ENCODE data around the gene WDFY3.
"Not testable (repeated sequence)": the region's sequence is repeated elsewhere in the genome, so short reads cannot be mapped to it uniquely, and the experiment has no call there.

Gene WDFY3

DNA sequence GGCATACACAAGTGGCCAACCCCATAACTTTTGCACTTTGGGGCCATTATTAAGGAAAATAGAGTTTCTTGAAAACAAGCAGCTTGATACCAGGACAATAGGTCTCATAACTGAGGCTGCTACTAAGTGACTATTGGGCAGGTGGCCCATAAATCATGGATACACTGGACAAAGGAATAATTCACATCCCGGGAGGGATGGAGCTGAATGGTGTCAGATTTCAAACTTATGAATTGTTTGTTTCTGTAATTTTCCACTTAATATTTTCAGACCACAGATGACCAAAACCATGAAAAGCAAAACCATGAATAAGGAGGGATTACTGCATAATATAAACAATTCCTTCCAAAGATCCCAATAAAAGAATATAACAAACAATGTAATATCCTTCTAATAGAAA lies 114.4 kb downstream of the WDFY3 start:
- DNase-seq: no peak

DNA sequence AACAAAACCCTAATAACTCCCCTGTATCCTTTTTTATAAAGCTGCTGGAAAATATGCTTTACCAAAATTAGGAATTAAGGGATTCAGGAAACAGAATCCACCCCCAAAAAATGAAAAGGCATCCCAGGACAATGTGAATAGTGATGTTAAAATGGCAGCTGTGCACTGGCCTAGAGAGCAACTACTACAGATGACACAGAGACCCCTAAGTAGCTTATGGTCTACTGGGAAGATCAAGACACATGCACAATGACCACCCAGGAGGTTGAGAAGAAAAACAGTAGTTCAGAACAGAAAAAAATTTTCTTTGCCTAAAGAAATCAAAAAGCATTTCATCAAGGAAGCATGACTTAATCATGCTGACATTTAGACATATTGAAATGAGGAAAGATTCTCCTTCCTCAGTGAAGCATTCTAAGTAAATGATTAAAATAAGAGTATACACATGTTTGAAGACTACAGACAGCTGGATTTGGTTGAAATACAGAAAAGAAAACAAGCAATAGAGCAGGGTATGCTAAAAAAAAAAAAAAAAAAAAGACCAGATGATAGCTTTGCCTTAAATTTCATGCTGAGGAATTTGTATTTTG lies 117.3 kb downstream of the WDFY3 start:
- DNase-seq: no peak

DNA sequence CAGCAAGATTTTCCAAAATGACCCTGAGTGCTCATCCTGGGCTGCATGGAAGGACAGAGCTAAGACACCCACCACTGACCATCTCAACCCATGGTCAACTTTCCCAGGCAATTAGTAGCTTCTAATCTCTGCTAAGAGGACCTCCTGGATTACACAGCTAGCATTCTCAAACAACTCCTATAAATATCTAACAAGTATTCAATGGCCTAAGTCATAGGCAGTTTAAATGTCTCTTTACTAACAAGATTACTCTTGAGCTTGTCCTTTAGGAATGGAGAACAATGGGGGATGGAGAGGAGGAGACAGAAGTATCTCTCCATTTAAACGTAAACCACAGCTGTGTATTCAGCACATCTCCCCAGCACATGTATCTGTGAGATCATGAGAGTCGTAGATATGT lies 118.1 kb downstream of the WDFY3 start:
- no peak for DNase-seq

DNA sequence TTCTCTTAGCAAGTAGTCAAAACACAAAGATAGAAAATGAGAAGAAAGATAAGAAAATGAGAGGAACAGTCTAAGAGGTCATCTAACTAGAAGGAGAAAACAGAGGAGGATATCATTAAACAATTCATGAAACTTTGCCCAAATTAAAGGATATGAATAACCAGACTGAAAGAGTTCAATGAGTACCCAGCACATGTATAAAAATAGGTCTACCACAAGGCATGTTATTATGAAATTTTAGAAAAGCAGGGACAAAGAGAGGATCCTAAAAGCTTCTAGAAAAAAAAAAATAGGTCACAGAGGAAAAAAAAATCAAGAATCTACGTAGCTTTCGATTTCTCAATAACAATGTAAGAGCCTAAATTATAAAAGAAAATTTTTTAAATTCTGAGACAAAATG lies 118.5 kb downstream of the WDFY3 start:
- DNase-seq: no peak

DNA sequence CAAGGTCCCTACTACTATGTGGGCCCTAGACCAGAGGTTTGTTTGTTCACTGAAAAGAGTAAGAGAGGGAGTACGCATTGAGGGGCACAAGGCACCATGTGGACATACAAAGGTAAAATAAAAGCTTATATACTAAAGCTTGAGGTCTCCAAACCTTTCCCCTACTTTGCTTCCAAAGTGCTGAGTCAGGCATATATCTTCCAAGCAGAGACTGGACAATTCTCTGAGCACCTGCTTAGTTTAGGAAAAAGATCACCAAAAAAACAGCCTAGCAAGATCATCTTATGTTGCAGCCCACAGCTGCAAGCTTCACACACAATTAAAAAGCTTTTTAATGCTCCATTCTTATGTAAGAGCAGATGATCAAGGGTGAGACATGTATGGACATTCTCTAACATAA lies 119.5 kb downstream of the WDFY3 start:
- DNase-seq: no peak

DNA sequence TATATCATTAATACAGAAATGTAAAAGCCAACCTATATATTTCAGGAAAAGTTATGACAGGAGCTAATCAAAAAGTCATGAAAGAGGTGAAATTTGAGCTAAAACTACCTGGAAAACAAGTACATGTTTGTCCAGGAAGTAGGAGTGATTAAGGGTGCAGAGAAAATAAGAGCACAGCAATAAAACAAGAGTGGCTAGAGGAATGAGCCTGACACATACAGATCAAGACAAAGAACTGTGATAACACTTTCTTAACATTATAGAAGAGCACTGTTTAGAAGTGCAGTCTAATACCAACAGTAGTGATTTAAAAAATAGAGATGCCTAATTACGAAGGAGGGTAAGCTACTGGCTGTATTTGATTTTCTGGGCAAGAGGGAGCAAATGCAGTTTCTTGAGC lies 125.1 kb downstream of the WDFY3 start:
- DNase-seq: no peak

DNA sequence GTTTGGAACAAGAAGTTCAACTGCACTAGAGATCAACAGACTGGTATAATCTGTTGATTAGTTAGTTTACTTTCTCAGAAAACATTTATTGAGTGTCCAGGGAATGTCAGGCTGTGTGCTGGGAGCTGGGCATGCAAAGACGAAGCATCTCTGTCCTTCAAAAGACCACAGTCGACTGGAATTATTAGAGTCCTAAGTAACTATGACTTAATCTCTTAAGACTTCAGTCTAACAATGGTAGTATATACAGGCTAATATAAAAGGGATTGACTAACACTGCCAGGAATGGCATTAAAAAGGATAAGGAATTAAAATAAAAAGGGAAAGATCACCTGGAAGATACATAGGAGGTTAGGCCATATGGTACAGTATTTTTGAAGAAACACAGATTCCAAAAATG lies 128.7 kb downstream of the WDFY3 start:
- no peak for DNase-seq

DNA sequence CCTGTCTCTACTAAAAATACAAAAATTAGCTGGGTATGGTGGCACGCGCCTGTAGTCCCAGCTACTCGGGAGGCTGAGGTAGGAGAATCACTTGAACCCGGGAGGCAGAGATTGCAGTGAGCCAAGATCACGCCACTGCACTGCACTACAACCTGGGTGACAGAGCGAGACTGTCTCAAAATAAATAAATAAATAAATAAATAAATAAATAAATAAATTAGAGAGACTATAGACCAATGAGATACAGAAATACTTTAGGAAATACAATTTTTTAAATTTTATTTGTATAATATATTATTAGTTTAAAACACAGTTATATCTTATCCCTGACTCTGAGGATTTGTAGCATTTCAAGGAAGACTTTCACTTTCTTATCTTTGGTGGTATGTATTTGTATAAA lies 136.9 kb downstream of the WDFY3 start:
- DNase-seq: not testable (repeated sequence)

DNA sequence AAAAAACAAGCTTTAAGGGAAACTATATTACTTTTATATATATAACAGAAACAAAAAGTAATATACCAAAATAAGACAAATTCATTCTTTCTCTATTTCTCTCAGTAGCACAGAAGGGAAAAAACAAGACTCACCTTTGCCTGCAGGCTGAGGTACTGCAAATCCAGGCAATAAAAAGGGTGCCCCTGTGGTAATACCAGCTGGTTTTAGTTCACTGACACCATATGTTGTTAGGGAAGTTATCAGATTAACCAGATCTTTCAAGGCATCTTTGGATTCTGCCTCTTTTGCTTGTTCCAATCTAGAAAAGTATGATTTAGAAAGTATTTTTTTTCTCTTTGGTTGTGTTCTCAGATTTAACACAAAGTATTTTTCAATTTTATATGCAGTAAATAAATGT lies 139.8 kb downstream of the WDFY3 start:
- DNase-seq: no peak

DNA sequence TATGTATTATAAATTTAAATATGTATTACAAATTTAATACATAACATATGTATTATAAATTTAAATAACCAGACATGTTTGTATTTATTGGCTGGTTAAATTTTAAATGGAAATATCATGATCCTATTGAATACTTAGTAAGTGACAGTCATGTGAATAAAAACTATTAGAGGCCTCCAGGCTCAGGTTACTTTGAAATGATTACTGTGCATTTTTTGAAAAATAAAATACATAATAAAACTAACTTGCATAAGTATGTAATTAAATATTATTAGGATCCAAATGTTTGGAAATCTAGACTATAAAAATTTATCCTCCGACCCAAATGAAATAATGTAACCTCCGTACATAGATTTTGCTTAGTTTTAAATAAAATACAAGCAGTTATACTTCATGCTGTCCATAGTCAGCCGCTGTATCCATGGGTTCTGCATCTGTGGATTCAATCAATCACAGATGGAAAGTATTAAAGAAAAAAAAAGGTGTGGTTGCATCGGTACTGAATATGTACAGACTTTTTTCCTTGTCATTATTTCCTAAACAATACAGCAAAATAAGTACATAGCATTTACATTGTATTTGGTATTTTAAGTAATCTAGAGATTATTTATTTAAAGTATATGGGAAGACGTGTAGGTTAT lies 140.7 kb downstream of the WDFY3 start:
- DNase-seq: no peak

DNA sequence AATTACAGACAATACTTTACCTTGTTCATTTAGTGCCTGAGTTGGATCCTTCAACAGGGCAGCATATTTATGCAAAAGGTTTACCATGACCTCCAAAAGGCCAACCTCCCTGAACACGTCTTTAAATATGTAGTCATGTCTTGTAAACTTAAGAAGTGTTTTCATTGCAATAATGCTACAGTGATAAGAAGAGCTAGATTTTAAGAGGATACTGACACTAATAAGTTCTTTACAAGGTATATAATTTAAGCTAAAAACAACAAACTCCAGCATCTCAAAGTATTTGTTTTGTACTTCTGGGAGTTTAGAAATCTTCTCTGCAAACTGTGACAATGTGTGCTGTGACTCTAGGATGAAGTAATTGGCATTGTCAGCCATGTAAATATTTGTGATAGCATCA lies 145.4 kb downstream of the WDFY3 start:
- DNase-seq: no peak

DNA sequence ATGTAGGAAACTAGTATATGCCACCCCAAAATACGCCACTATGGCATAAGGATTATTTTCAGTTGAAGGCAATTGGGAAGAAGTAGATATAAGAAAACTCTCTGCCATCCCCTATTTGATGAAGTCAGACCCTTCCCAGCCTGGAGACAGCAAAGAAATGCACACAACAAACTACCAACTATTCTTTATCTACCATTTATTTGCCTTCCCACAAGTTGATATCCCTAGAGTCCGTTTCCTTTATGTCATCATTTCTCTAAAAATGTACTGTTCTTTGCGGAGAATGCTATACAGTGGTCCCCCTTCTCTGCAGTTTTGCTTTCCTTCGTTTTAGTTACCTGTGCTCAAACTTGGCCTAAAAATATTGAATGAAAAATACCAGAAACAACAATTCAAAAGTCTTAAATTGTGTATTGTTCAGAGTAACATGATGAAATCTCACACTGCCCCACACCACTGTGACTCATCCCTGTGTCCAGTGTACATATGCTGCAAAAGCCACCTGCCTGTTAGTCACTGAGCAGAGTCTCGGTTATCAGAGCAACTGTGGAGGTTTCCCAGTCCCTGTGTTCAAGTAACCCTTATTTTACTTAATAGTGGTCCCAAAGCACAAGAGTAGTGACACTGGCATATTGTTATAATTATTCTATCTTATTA lies 152.3 kb downstream of the WDFY3 start:
- DNase-seq: no peak

DNA sequence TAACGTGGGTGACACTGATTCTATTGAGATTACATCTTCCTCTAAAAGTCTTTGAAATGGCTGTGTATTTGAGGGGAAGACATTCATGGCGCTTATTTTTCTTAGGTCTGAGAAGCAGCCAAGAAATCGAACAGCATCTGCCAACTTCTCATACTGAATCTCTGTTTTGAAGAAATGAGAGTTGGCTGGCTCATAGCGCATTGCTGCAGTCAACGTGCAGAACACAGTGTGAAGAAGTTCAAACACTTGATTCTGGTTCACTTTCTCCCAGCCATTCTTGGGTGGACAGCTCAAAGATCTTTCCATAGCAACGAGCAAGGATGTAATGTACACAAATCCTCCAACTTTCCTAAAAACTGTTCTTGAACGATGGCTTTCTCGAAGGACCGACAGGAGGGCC lies 156.5 kb downstream of the WDFY3 start:
- DNase-seq: no peak

DNA sequence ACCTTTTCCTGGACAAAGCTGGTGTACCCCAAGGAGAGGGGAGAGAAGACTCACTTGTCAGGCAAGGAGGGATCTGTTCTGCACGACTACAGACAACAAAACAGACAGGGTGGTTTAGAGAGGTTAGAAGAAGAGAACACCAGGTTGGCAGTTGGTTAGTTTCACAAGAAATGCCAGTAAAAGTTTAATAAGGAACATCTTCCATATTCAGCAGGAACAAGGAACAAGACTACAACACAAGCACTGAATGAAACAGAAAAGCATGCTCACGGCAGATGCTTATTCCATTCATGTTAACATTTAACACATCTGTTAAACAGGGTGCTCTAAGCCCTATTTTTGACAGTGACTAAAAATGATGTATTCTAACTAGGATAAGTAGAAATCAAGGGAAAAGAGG lies 158.2 kb downstream of the WDFY3 start:
- no peak for DNase-seq

DNA sequence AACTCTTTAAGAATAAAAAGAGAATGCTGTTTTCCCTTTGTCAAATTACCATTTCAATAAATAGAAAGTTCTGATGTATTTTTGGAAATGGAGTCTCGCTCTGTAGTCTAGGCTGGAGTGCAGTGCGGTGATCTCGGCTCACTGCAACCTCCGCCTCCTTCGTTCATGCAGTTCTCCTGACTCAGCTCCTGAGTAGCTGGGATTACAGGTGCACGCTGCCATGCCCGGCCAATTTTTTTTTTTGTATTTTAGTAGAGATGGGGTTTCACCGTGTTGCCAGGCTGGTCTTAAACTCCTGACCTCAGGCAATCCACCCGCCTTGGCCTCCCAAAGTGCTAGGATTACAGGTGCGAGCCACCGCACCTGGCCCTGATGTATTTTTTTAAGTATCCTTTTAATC lies 159.9 kb downstream of the WDFY3 start:
- not testable (repeated sequence) for DNase-seq

DNA sequence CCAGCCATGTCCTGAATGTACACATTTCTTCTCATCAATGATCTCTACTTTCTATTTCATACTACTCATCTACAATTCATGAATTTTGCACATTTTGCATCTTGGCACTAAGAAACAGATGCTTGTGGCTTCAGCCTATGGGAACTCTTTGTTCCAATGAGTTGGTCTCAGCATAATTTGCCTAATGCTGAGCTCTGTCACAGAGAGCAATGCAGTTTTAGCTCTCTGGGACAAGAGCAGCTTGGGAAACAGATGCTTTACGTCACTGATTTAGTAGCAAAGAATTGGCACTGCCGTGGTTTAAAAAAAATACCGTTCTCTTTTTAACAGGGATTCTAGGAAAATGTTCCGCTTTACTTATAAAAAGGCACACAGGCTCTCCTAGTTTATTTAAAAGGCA lies 162.4 kb downstream of the WDFY3 start:
- no peak for DNase-seq

DNA sequence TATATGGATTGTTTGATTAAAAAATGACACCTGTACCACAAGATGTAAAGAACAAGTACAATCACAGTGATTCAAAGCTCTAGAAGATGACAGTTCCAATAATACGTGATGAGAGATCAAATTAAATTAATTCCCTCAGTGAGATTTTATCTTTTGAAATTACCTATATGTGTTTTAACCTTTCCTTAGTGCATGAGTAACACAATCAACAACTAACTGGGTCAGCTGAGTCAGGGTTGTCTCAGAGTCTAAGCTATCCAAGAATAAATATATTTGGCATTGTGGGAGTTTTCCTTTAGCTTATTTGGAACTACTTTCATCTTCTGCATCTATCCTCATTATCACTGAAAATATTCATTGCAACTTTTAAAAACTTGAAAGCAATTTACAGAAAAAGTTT lies 162.8 kb downstream of the WDFY3 start:
- no peak for DNase-seq

DNA sequence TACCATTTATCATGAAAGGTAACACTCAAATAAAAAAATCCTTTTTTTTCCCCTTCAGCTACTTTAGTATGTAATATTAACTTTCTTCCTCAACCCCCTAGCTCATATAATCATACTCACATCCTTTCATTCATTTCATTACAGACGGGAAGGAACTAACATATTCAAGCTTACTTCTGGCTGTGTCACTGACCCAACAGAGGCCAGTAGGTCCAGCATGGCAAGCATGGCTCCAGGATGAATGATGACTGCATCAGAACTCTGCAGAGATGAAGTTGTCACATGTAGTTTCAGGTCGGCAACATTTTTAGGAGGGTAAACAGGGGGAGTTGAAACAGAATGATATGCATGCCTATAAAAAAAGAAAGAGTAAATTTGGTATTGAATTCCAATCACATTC lies 163.4 kb downstream of the WDFY3 start:
- no peak for DNase-seq

DNA sequence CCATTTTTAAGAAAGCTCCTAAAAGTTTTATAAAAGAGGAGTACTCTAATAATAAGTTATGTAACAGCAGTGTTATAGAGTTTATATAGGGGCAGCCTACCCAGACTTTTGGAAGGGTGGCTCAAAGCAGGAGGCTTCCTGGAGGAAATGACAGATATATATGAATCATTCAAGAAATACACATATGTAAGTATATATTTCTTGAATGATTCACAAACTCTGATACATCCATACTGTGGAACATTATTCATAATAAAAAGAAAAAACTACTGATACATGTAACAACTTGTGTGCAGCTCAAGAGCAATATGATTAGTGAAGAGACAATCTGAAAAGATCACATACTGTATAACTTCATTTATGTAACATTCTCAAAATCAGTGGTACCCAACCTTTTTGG lies 166.2 kb downstream of the WDFY3 start:
- DNase-seq: no peak

DNA sequence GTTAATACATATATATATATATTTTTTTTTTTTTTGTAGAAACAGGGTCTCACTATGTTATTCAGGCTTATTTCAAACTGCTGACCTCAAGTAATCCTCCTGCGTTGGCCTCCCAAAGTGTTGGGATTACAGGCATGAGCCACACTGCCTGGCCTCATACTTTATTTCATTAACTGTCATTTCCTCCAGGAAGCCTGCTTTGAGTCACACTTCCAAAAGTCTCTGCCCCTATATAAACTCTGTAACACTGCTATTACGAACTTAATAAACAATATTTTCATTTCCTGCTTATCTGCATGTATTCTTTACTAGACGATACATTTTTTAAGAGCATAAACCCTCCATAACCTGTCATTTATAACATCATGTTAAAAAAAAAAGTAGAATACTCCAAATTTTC lies 167.2 kb downstream of the WDFY3 start:
- DNase-seq: no peak

DNA sequence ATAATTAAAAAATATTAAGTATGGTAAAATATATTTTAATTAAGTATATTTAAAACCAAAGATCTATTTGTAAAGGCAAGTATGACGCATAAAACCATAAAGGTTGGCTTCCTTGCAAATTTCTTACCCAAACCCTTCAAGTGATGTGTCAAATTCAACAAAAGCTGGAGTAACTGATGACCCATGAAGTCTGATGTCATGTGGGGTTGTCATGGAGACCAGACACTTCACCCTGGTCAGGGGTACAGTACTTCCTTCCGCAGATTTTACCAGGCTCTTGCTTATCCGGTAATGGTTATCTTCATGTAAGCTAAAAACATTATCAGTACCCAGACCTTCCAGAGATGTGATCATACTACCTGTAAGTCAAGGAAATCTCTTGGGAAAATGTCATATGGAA lies 170.1 kb downstream of the WDFY3 start:
- DNase-seq: no peak

DNA sequence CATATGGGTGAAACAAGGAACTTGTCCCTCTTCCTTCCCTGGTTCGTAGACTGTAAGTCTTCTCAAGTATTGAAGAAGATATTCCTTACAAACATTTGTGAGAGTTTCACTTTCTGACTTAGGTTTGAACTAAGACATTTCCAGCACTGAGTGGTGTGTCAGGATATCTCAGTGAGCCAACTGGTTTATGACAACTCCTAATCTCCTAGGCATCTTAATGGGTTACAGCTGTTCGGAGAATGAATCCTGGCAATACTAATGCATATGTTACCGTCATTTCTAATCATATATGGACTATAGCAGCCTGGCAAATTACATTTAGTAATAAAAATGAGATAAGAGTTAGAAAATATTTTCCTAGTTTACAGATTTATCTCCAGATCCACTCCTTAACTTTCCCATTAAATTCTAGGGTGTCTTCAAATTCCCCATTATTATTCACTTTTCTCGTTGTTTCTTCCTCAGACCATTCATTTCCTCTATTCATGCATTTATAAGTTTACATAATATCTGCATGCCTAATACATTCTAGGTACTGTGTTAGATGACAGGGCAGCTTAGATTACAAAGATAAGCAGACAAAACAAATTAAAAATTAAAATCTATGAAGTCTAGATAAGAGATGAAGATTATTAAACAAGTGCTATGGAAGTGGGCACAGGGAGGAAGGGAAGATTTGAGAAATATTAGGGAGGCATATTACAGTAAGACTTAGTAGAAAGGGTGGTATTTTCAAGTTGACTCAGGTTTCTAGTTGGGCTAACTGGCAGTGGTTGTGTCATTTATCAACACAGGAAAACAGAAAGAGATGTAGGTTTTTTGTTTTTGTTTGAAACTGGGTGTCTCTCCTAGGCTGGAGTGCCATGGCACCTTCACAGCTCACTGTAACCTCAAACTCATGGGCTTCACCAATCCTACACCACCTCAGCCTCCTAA lies 173.9 kb downstream of the WDFY3 start:
- DNase-seq: no peak

DNA sequence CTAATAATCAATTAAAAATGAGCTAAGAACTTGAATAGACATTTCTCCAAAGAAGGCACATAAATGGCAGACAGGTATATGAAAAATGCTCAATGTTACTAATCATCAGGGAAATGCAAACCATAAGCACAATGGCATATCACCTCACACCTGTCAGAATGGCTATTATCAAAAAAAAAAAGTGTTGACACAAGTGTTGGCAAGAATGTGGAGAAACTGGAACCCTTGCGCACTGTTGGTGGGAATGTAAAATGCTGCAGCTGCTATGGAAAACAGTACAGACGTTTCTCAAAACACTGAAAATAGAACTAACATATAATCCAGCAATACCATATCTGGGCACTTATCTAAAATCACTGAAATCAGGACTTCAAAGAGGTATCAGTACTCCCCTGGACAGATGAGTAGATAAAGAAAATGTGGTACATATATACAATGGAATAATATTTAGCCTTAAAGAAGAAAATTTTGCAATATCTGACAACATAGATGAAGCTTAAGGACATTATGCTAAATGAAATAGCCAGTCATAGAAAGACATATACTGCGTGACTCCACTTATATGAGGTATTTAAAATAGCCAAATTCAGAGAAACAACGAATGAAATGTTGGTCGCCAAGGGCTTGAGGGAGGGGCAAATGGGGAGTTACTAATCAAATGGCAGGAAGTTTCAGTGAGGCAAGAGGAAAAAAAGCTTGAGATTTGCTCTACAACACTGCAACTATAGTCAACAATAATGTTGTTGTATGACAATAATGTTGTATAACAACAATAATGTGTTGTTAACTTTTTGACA lies 175.5 kb downstream of the WDFY3 start:
- DNase-seq: no peak
